Neural cell (in vitro differentiated cells): Measurements from ENCODE around the gene MGAT5. TPM values are rescaled to one million over a fixed set of nuclear protein-coding genes. Genes with fewer than 3 reads are reported as not detected.

Source experiments
- H2AFZ ChIP-seq: fragments of 200-600, 300-800 bp; sonication (generic), shearing (Covaris generic); 2 replicates; pipeline ENCODE4 v1.6.0; 2014; ENCODE audit warnings: low read depth, mild to moderate bottlenecking, antibody characterized with exemption, low read length, moderate library complexity
- H3F3A ChIP-seq: fragments of 200-600 bp; shearing (Covaris generic); 2 replicates; pipeline ENCODE4 v1.6.1; 2016; ENCODE audit warnings: mild to moderate bottlenecking, moderate library complexity, mixed read lengths, antibody characterized with exemption, low read length; ENCODE audit not compliant: insufficient read depth, poor library complexity, severe bottlenecking
- H3K27ac ChIP-seq: fragments of 200-600, 300-800 bp; sonication (generic), shearing (Covaris generic); 2 replicates; pipeline ENCODE4 v1.5.1; 2014; ENCODE audit warnings: mild to moderate bottlenecking, low read length, moderate library complexity
- H3K27me3 ChIP-seq: fragments of 300-800, 200-600 bp; sonication (generic), shearing (Covaris generic); 2 replicates; pipeline ENCODE4 v1.6.0; 2014; ENCODE audit warnings: mild to moderate bottlenecking, low read depth, low read length, moderate library complexity; ENCODE audit not compliant: insufficient read depth
- H3K36me3 ChIP-seq: fragments of 300-800, 200-600 bp; sonication (generic), shearing (Covaris generic); 2 replicates; pipeline ENCODE4 v1.5.1; 2014; ENCODE audit warnings: mild to moderate bottlenecking, antibody characterized with exemption, low read length, moderate library complexity; ENCODE audit not compliant: insufficient read depth
- H3K4me2 ChIP-seq: fragments of 300-800, 200-600 bp; sonication (generic), shearing (Covaris generic); 2 replicates; pipeline ENCODE4 v1.6.0; 2014; ENCODE audit warnings: mild to moderate bottlenecking, low read length
- H3K4me3 ChIP-seq: fragments of 300-800, 200-600 bp; sonication (generic), shearing (Covaris generic); 2 replicates; pipeline ENCODE4 v1.5.1; 2014; ENCODE audit warnings: mild to moderate bottlenecking, low read length, moderate library complexity
- H3K79me2 ChIP-seq: fragments of 200-600 bp; shearing (Covaris generic); replicated peaks from 2 replicates; pipeline ENCODE4 v1.6.0; 2014; ENCODE audit warnings: mild to moderate bottlenecking, low read length, moderate library complexity; ENCODE audit not compliant: insufficient read depth
- H3K9ac ChIP-seq: fragments of 300-800, 200-600 bp; sonication (generic), shearing (Covaris generic); 2 replicates; pipeline ENCODE4 v1.6.1; 2016; ENCODE audit warnings: mild to moderate bottlenecking, low read length, mixed read lengths
- H3K9me2 ChIP-seq: fragments of 200-600 bp; shearing (Covaris generic); 2 replicates; pipeline ENCODE4 v1.6.1; 2016; ENCODE audit warnings: mild to moderate bottlenecking, low read length, mixed read lengths; ENCODE audit not compliant: insufficient read depth
- H3K9me3 ChIP-seq: fragments of 200-600, 300-800 bp; sonication (generic), shearing (Covaris generic); 2 replicates; pipeline ENCODE4 v1.6.1; 2016; ENCODE audit warnings: mild to moderate bottlenecking, mixed run types, low read length, moderate library complexity, mixed read lengths
- H4K20me1 ChIP-seq: fragments of 200-600 bp; shearing (Covaris generic); 2 replicates; pipeline ENCODE4 v1.6.1; 2016; ENCODE audit warnings: mild to moderate bottlenecking, mixed run types; ENCODE audit not compliant: insufficient read depth
- CTCF ChIP-seq: fragments of 450-650 bp; IDR thresholded peaks from 2 replicates; pipeline ENCODE4 v1.5.1; 2014; ENCODE audit warnings: antibody characterized with exemption, mild to moderate bottlenecking, moderate library complexity; ENCODE audit not compliant: poor library complexity, severe bottlenecking
- EP300 ChIP-seq: fragments of 450-650 bp; conservative IDR thresholded peaks from 2 replicates; pipeline ENCODE4 v1.6.1; 2014; ENCODE audit warnings: antibody characterized with exemption, mild to moderate bottlenecking, moderate library complexity; ENCODE audit not compliant: poor library complexity, severe bottlenecking
- EZH2 ChIP-seq: fragments of 200-600, 300-800 bp; shearing (Covaris generic), sonication (generic); IDR thresholded peaks from 2 replicates; pipeline ENCODE4 v1.6.1; 2014; ENCODE audit warnings: antibody characterized with exemption, low read length, borderline replicate concordance, mild to moderate bottlenecking; ENCODE audit not compliant: insufficient read depth, poor library complexity, severe bottlenecking
- MXI1 ChIP-seq: fragments of 450-650 bp; conservative IDR thresholded peaks from 2 replicates; pipeline ENCODE4 v1.6.1; 2014; ENCODE audit warnings: antibody characterized with exemption, mild to moderate bottlenecking; ENCODE audit not compliant: poor library complexity, severe bottlenecking
- POLR2AphosphoS5 ChIP-seq: IDR thresholded peaks from 2 replicates; pipeline ENCODE4 v1.6.1; 2012
- RAD21 ChIP-seq: fragments of 450-650 bp; conservative IDR thresholded peaks from 2 replicates; pipeline ENCODE4 v1.6.1; 2014; ENCODE audit warnings: antibody characterized with exemption, mild to moderate bottlenecking, moderate library complexity
- REST ChIP-seq: IDR thresholded peaks from 2 replicates; pipeline ENCODE4 v1.6.1; 2012; ENCODE audit warnings: borderline replicate concordance
- SMC3 ChIP-seq: fragments of 450-650 bp; conservative IDR thresholded peaks from 2 replicates; pipeline ENCODE4 v1.6.1; 2014; ENCODE audit warnings: antibody characterized with exemption, mild to moderate bottlenecking, moderate library complexity; ENCODE audit not compliant: poor library complexity
- TAF1 ChIP-seq: IDR thresholded peaks from 2 replicates; pipeline ENCODE4 v1.6.1; 2012; ENCODE audit warnings: low read depth
- polyA plus RNA-seq: library from polyadenylated mRNA; depleted of rRNA; stranded (reverse); fragments of >200 nt; gene quantifications from 2 replicates; pipeline ENCODE4 v1.2.3, GENCODE V29; 2014

The MGAT5 gene
- polyA plus RNA-seq, 1 donor from 2014 or later = 40.9 TPM

GRCh38 chr2:134234535-134234934, 19.3 kb upstream of the MGAT5 start:
- no peak overlapping the region for H2AFZ ChIP-seq
- no peak overlapping the region for H3K27ac ChIP-seq
- no peaks in the 10 kb centered on the region for H3K79me2 ChIP-seq
- H3F3A ChIP-seq = no peaks in the 10 kb centered on the region
- H3K9me3 ChIP-seq = peaks cover 6% of the 10 kb centered on the region
- H3K4me3 ChIP-seq = no peak overlapping the region
- no peaks in the 10 kb centered on the region for H3K27me3 ChIP-seq
- TF ChIP-seq EP300 = no peak
- TF ChIP-seq CTCF = no peak
- TF ChIP-seq SMC3 = no peak
- no peak for TF ChIP-seq EZH2
- TF ChIP-seq MXI1 = no peak
- TF ChIP-seq POLR2AphosphoS5 = no peak
- no peak for TF ChIP-seq TAF1
- TF ChIP-seq RAD21 = no peak
- TF ChIP-seq REST = no peak
- no peaks in the 10 kb centered on the region for H4K20me1 ChIP-seq
- no peak overlapping the region for H3K4me2 ChIP-seq
- no peaks in the 10 kb centered on the region for H3K9me2 ChIP-seq
- H3K9ac ChIP-seq = no peak overlapping the region
- no peaks in the 10 kb centered on the region for H3K36me3 ChIP-seq

DNA sequence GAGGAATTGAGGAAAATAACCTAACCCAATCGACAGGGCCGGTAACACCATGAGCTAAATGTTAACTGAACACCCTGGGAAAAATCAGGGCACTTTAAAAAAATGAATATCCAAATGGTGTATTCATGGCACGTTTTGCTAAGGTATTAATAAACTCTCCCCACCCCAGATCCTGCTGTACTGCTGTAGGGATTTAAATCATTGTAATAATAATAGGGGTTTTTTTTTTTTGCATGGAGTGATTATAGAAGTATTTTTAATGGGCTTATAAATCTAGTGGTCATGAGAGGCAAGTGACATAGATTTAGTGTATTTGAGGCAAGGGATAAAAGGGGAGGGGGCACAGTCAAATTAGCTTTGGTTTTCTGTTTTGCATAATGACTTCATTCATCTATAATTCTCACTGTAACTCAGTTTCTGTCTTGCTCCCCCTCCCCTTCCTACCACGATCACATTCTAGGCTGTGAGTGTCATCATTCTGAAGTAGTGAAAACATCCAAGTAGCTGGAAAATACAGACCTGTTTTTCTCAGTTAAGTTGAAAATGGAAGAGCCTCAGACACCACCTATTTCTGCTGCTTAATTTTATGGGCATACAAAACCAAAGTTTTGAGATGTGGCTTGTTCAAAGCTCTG, 18.2 kb upstream of the MGAT5 start:
- Histone ChIP-seq H2AFZ (no peak overlapping the region), H3K9ac (no peak overlapping the region), H3K9me2 (no peaks in the 10 kb centered on the region), H3K4me2 (no peak overlapping the region), H4K20me1 (no peaks in the 10 kb centered on the region), H3K9me3 (peaks cover 3% of the 10 kb centered on the region), H3F3A (no peaks in the 10 kb centered on the region), H3K79me2 (peaks cover 4% of the 10 kb centered on the region), H3K4me3 (no peak overlapping the region), H3K36me3 (no peaks in the 10 kb centered on the region), H3K27ac (no peak overlapping the region), H3K27me3 (no peaks in the 10 kb centered on the region)
- TF ChIP-seq EZH2 (no peak), TAF1 (no peak), RAD21 (no peak), POLR2AphosphoS5 (no peak), CTCF (no peak), SMC3 (no peak)
